GM12878 (cell line): Measurements from ENCODE around the gene CLDN24. TPM values are rescaled to one million over a fixed set of nuclear protein-coding genes. Genes with fewer than 3 reads are reported as not detected.

Experiments
- ATAC-seq: fragments of 200-7000 bp; cut with Tn5 transposase; 3 replicates; pipeline ENCODE4 v1.9.1; 2020; ENCODE audit warnings: mild to moderate bottlenecking, moderate library complexity
- BruUV-seq: library from RNA; stranded (reverse); fragments of 400-500 nt; replicated peaks from 2 replicates; lab custom pipeline; 2021; lab: Mats Ljungman, UMichigan
- CTCF ChIA-PET: fragments of 300-600 bp; sonication (Branson Sonifier 250); formaldehyde crosslinking; extraction: SDS; loops from one replicate; lab custom pipeline; 2021; ENCODE audit warnings: inconsistent platforms; lab: Yijun Ruan, JAX
- POLR2A ChIA-PET: fragments of 350-600 bp; formaldehyde crosslinking; extraction: SDS; loops from one replicate; lab custom pipeline; 2021; ENCODE audit warnings: inconsistent platforms; lab: Charles Lee
- RAD21 ChIA-PET: fragments of 300-600 bp; sonication (Branson Sonifier 250); formaldehyde crosslinking; loops from one replicate; lab custom pipeline; 2023; ENCODE audit warnings: antibody characterized with exemption; ENCODE audit not compliant: unreplicated experiment; lab: Charles Lee
- SMC1A ChIA-PET: fragments of 300-600 bp; sonication (Branson Sonifier 250); formaldehyde crosslinking; loops from one replicate; lab custom pipeline; 2023; ENCODE audit not compliant: unreplicated experiment, uncharacterized antibody; lab: Charles Lee
- DNase-seq: peaks from one replicate; pipeline ENCODE4 v3.0.0-alpha.2; 2011; ENCODE audit warnings: low read depth, low spot score
- FAIRE-seq: peaks from 3 replicates; lab custom pipeline; 2011; peaks lifted over from hg19 to GRCh38; lab: Jason Lieb, UNC
- H2AFZ ChIP-seq: 2 replicates; pipeline ENCODE4 v1.6.0; 2011; ENCODE audit warnings: low read depth, low read length, control low read depth; ENCODE audit not compliant: control insufficient read depth
- H3K27ac ChIP-seq: 2 replicates; pipeline ENCODE4 v1.5.1; 2011; ENCODE audit warnings: control low read depth; ENCODE audit not compliant: control insufficient read depth, insufficient read depth
- H3K27me3 ChIP-seq, 2 experiments: replicated peaks in 1 of 2; 2 replicates each; pipeline versions ENCODE4 v1.6.0 to v1.6.1; 2011; ENCODE audit warnings: low read length in 1 of 2; ENCODE audit not compliant: control insufficient read depth in 2 of 2, insufficient read depth in 2 of 2
- H3K36me3 ChIP-seq, 2 experiments: 2 replicates each; pipeline ENCODE4 v1.5.1; 2011; ENCODE audit warnings: low read length in 1 of 2; ENCODE audit not compliant: control insufficient read depth in 2 of 2, insufficient read depth in 2 of 2
- H3K4me1 ChIP-seq: 2 replicates; pipeline ENCODE4 v1.6.1; 2011; ENCODE audit warnings: mild to moderate bottlenecking, low read length, moderate library complexity, mixed read lengths; ENCODE audit not compliant: control insufficient read depth, insufficient read depth
- H3K4me2 ChIP-seq: 2 replicates; pipeline ENCODE4 v1.6.0; 2011; ENCODE audit warnings: control low read depth; ENCODE audit not compliant: control insufficient read depth, insufficient read depth
- H3K4me3 ChIP-seq: fragments of 200-600 bp; sonication (generic); 2 replicates; pipeline ENCODE4 v1.5.1; 2016
- H3K79me2 ChIP-seq: 2 replicates; pipeline ENCODE4 v1.6.0; 2011; ENCODE audit warnings: low read length; ENCODE audit not compliant: control insufficient read depth, insufficient read depth
- H3K9ac ChIP-seq: 2 replicates; pipeline ENCODE4 v1.8.0; 2011; ENCODE audit warnings: low read length, control low read depth, mixed read lengths; ENCODE audit not compliant: control insufficient read depth, insufficient read depth
- H3K9me3 ChIP-seq: replicated peaks from 3 replicates; pipeline ENCODE4 v1.5.1; 2011; ENCODE audit warnings: mild to moderate bottlenecking, low read length; ENCODE audit not compliant: control insufficient read depth, insufficient read depth
- H4K20me1 ChIP-seq: 2 replicates; pipeline ENCODE4 v1.6.0; 2011; ENCODE audit not compliant: control insufficient read depth, insufficient read depth
- CEBPB ChIP-seq, 2 experiments: fragments of 150-350 bp in 1 of 2; IDR thresholded peaks; 2 replicates each; pipeline ENCODE4 v1.6.1; 2012 to 2014; ENCODE audit warnings: low read depth in 2 of 2, low read length in 2 of 2, borderline replicate concordance in 1 of 2, inconsistent platforms in 1 of 2
- CEBPZ ChIP-seq: fragments of 150-350 bp; IDR thresholded peaks from 2 replicates; pipeline ENCODE4 v1.6.1; 2016; ENCODE audit warnings: low read depth, low read length
- CHD1 ChIP-seq: IDR thresholded peaks from 2 replicates; pipeline ENCODE4 v1.6.1; 2012; ENCODE audit warnings: low read depth, low read length, improper control_type of control experiment
- CHD2 ChIP-seq: IDR thresholded peaks from 2 replicates; pipeline ENCODE4 v1.6.1; 2011; ENCODE audit warnings: low read depth, low read length, improper control_type of control experiment, borderline replicate concordance
- FOS ChIP-seq: IDR thresholded peaks from 3 replicates; pipeline ENCODE4 v1.6.1; 2011; ENCODE audit warnings: borderline replicate concordance; ENCODE audit not compliant: insufficient read length; ENCODE audit errors: extremely low read depth
- JUND ChIP-seq: IDR thresholded peaks from 2 replicates; pipeline ENCODE4 v1.6.1; 2012; ENCODE audit warnings: low read depth, mild to moderate bottlenecking, low read length, improper control_type of control experiment, moderate library complexity
- PAX8 ChIP-seq: fragments of 450-650 bp; IDR thresholded peaks from 2 replicates; pipeline ENCODE4 v1.6.1; 2017; ENCODE audit warnings: mild to moderate bottlenecking, moderate library complexity
- PML ChIP-seq: IDR thresholded peaks from 2 replicates; pipeline ENCODE4 v1.6.1; 2012; ENCODE audit warnings: low read length, inconsistent platforms
- RBBP5 ChIP-seq: fragments of 200-600 bp; sonication (generic); conservative IDR thresholded peaks from 2 replicates; pipeline ENCODE4 v1.6.1; 2016
- SMC3 ChIP-seq: IDR thresholded peaks from 2 replicates; pipeline ENCODE4 v1.6.1; 2011; ENCODE audit warnings: low read length, improper control_type of control experiment, borderline replicate concordance
- ZBED1 ChIP-seq: IDR thresholded peaks from 2 replicates; pipeline ENCODE4 v1.6.1; 2016; ENCODE audit warnings: borderline replicate concordance
- ZSCAN29 ChIP-seq: fragments of 450-650 bp; IDR thresholded peaks from 2 replicates; pipeline ENCODE4 v1.6.1; 2017; ENCODE audit warnings: mild to moderate bottlenecking, moderate library complexity
- WGBS: methylation state at CpG from one replicate; pipeline ENCODE4 v1.1.6; 2016; ENCODE audit warnings: low lambda C conversion rate; ENCODE audit not compliant: insufficient replicate concordance, insufficient coverage; ENCODE audit errors: missing lambda C conversion rate; 5-methylcytosine and 5-hydroxymethylcytosine counted together
- in situ Hi-C: fragments of 300-500 bp; cut with MboI; formaldehyde crosslinking; loops from 9 replicates; pipeline ENCODE4 v1.14.3; 2018; ENCODE audit warnings: mixed read lengths
- intact Hi-C: fragments of 100-400 bp; cut with micrococcal nuclease; formaldehyde crosslinking; loops from one replicate; pipeline ENCODE4 v1.14.2; 2022; ENCODE audit not compliant: unreplicated experiment
- polyA plus RNA-seq, 11 experiments: library from polyadenylated mRNA; depleted of rRNA in 4 of 11; unstranded in 6 of 11; stranded (reverse) in 5 of 11; fragments of >200 nt; fragmentation: Nextera tagmentation in 4 of 11; fragmentation: Illumina TruSeq in 1 of 11; extraction: Ambion mirVana in 4 of 11; extraction: Trizol in 1 of 11; gene quantifications; 1 replicate in 1 of 11; 2 replicates in 10 of 11; pipeline versions ENCODE4 v1.2.1 to v1.2.3, GENCODE V29; 2011 to 2016; ENCODE audit warnings: inconsistent platforms in 2 of 11, missing spikeins in 2 of 11, low read depth in 1 of 11
- total RNA-seq, 4 experiments: library from RNA; depleted of rRNA in 3 of 4; stranded (reverse); fragments of >200 nt in 3 of 4; fragmentation: Illumina TruSeq in 1 of 4; extraction: Trizol in 1 of 4; gene quantifications; 2 replicates each; pipeline versions ENCODE4 v1.2.1 to v1.2.3, GENCODE V29; 2013 to 2021
- TF ChIP-seq, protein P1 (sequence below): IDR thresholded peaks from 2 replicates; pipeline ENCODE4 v1.6.1; 2012; ENCODE audit warnings: low read depth, low read length, improper control_type of control experiment

The CLDN24 gene
- total and polyA plus RNA-seq, 10 of the 15 experiments (the other 5 are each of a cell fraction or from before 2014, with no cell fraction given): not detected

GRCh38 chr4:183370786-183371185, 48.6 kb upstream of the CLDN24 start (continued):
- TF ChIP-seq ZBED1 (no peak), JUND (no peak), FOS (no peak), ZSCAN29 (no peak), SMC3 (no peak), CHD2 (no peak), CHD1 (no peak)

DNA sequence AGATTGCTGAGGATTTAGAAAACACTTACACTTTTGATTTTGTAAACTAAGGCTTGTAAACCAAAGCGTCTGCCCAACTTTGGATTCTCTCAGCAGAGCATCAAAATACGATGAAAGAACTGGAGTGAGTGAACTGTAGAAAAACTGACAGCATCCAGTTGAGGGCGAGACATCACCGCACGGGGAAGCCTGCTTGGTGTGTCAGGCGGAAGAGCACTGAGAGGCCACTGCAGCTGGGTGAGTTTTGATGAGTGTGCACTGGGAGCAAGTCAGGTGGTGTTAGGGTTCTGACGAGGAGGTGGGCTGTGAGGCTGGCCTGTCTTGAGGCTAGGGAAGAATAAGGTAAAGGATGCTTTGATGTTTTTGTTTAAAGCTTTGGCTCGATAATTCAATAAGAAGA, 46.8 kb upstream of the CLDN24 start:
- ATAC-seq: no peak
- Histone ChIP-seq H3K9me3 (no peaks in the 10 kb centered on the region; the same call in 2 of the 3 replicates), H3K4me3 (no peak overlapping the region), H2AFZ (no peak overlapping the region), H3K4me1 (no peaks in the 10 kb centered on the region), H4K20me1 (no peaks in the 10 kb centered on the region), H3K36me3 (no peaks in the 10 kb centered on the region), H3K4me2 (no peak overlapping the region)
- FAIRE-seq: no peak
- no peak for DNase-seq
- in situ Hi-C loops (no loop called here), intact Hi-C loops (no loop called here)
- no TSS peak for BruUV-seq
- CTCF ChIA-PET: interaction anchor here (1.3 kb wide), 1 partner anchor 51 kb away, joined by 3 read pairs; no protein-coding TSS in a partner anchor
- TF ChIP-seq, protein P1, sequence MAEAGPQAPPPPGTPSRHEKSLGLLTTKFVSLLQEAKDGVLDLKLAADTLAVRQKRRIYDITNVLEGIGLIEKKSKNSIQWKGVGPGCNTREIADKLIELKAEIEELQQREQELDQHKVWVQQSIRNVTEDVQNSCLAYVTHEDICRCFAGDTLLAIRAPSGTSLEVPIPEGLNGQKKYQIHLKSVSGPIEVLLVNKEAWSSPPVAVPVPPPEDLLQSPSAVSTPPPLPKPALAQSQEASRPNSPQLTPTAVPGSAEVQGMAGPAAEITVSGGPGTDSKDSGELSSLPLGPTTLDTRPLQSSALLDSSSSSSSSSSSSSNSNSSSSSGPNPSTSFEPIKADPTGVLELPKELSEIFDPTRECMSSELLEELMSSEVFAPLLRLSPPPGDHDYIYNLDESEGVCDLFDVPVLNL: no peak
- TF ChIP-seq CEBPZ (no peak), RBBP5 (no peak), PAX8 (no peak), CEBPB (IDR thresholded peaks at IDR 0.05; ENCODE audit: borderline replicate concordance in 1 of 2, low read depth in 2 of 2, low read length in 2 of 2) (no peak), PML (no peak)
- TF ChIP-seq, all 136 proteins: peak for 0
- no peak overlapping the region for H3K27ac ChIP-seq
- ChIA-PET RAD21 (no interaction called here), POLR2A (no interaction called here), SMC1A (no interaction called here)
- no peaks in the 10 kb centered on the region for H3K27me3 ChIP-seq
- H3K9ac ChIP-seq: no peak overlapping the region
- no peaks in the 10 kb centered on the region for H3K79me2 ChIP-seq
- WGBS: 68% methylated on average over 8 of the region's 8 CpGs
